GM12878 (cell line): ENCODE results near the gene COPS8. TPM values are rescaled to one million over a fixed set of nuclear protein-coding genes. Genes with fewer than 3 reads are reported as not detected.

Experiments used
- EP300 ChIP-seq, 2 experiments: fragments of 150-350 bp in 1 of 2; IDR thresholded peaks; 2 replicates each; pipeline ENCODE4 v1.6.1; 2011 to 2012; ENCODE audit warnings: low read depth in 2 of 2, low read length in 2 of 2, borderline replicate concordance in 1 of 2, improper control_type of control experiment in 1 of 2, inconsistent platforms in 1 of 2; ENCODE audit not compliant: control insufficient read depth in 1 of 2
- ESRRA ChIP-seq: IDR thresholded peaks from 2 replicates; pipeline ENCODE4 v1.6.1; 2012; ENCODE audit warnings: mild to moderate bottlenecking, low read length, improper control_type of control experiment
- GABPA ChIP-seq: IDR thresholded peaks from 2 replicates; pipeline ENCODE4 v1.6.1; 2014; ENCODE audit warnings: antibody characterized with exemption, low read depth, mild to moderate bottlenecking, inconsistent platforms
- IRF4 ChIP-seq: IDR thresholded peaks from 2 replicates; pipeline ENCODE4 v1.6.1; 2011; ENCODE audit warnings: low read depth, low read length
- KAT2A ChIP-seq: conservative IDR thresholded peaks from 2 replicates; pipeline ENCODE4 v1.6.1; 2011; ENCODE audit warnings: low read depth, low read length; ENCODE audit not compliant: control insufficient read depth
- MYC ChIP-seq: IDR thresholded peaks from 2 replicates; pipeline ENCODE4 v1.6.1; 2011; ENCODE audit warnings: mild to moderate bottlenecking, low read length, moderate library complexity, inconsistent platforms; ENCODE audit not compliant: insufficient read depth, insufficient replicate concordance, insufficient read length, severe bottlenecking
- NBN ChIP-seq: fragments of 450-650 bp; IDR thresholded peaks from 2 replicates; pipeline ENCODE4 v1.6.1; 2016
- NFXL1 ChIP-seq: fragments of 450-650 bp; IDR thresholded peaks from 2 replicates; pipeline ENCODE4 v1.6.1; 2017; ENCODE audit warnings: antibody characterized with exemption, mild to moderate bottlenecking, borderline replicate concordance
- NR2F1 ChIP-seq: fragments of 450-650 bp; conservative IDR thresholded peaks from 2 replicates; pipeline ENCODE4 v1.6.1; 2017; ENCODE audit warnings: mild to moderate bottlenecking
- PAX5 ChIP-seq: IDR thresholded peaks from 2 replicates; pipeline ENCODE4 v1.6.1; 2011; ENCODE audit warnings: low read depth, low read length, borderline replicate concordance
- PML ChIP-seq: IDR thresholded peaks from 2 replicates; pipeline ENCODE4 v1.6.1; 2012; ENCODE audit warnings: low read length, inconsistent platforms
- SIX5 ChIP-seq: IDR thresholded peaks from 2 replicates; pipeline ENCODE4 v1.6.1; 2011; ENCODE audit warnings: mild to moderate bottlenecking, low read depth, low read length, moderate library complexity; ENCODE audit not compliant: severe bottlenecking
- SMAD5 ChIP-seq: IDR thresholded peaks from 2 replicates; pipeline ENCODE4 v1.6.1; 2016; ENCODE audit warnings: antibody characterized with exemption, low read depth
- SMC3 ChIP-seq: IDR thresholded peaks from 2 replicates; pipeline ENCODE4 v1.6.1; 2011; ENCODE audit warnings: low read length, improper control_type of control experiment, borderline replicate concordance
- STAT3 ChIP-seq: IDR thresholded peaks from 2 replicates; pipeline ENCODE4 v1.6.1; 2011; ENCODE audit warnings: low read depth, low read length, improper control_type of control experiment
- SUPT20H ChIP-seq: IDR thresholded peaks from 2 replicates; pipeline ENCODE4 v1.6.1; 2011; ENCODE audit warnings: low read depth, mild to moderate bottlenecking, low read length, moderate library complexity, borderline replicate concordance; ENCODE audit not compliant: control insufficient read depth
- TAF1 ChIP-seq: IDR thresholded peaks from 2 replicates; pipeline ENCODE4 v1.6.1; 2011; ENCODE audit warnings: mild to moderate bottlenecking, low read depth, low read length, borderline replicate concordance
- TCF3 ChIP-seq: IDR thresholded peaks from 2 replicates; pipeline ENCODE4 v1.6.1; 2012; ENCODE audit warnings: low read depth, mild to moderate bottlenecking, low read length, borderline replicate concordance; ENCODE audit not compliant: insufficient read depth
- ZNF207 ChIP-seq: fragments of 450-650 bp; IDR thresholded peaks from 2 replicates; pipeline ENCODE4 v1.6.1; 2014; ENCODE audit warnings: antibody characterized with exemption, mild to moderate bottlenecking, borderline replicate concordance
- ZNF274 ChIP-seq: IDR thresholded peaks from one replicate; pipeline ENCODE4 v1.8.0; 2011; ENCODE audit not compliant: insufficient read length, insufficient read depth
- ZNF384 ChIP-seq: IDR thresholded peaks from 2 replicates; pipeline ENCODE4 v1.6.1; 2012; ENCODE audit warnings: low read depth, mild to moderate bottlenecking, low read length, improper control_type of control experiment, borderline replicate concordance
- ZSCAN29 ChIP-seq: fragments of 450-650 bp; IDR thresholded peaks from 2 replicates; pipeline ENCODE4 v1.6.1; 2017; ENCODE audit warnings: mild to moderate bottlenecking, moderate library complexity
- polyA plus RNA-seq, 11 experiments: library from polyadenylated mRNA; depleted of rRNA in 4 of 11; unstranded in 6 of 11; stranded (reverse) in 5 of 11; fragments of >200 nt; fragmentation: Nextera tagmentation in 4 of 11; fragmentation: Illumina TruSeq in 1 of 11; extraction: Ambion mirVana in 4 of 11; extraction: Trizol in 1 of 11; gene quantifications; 1 replicate in 1 of 11; 2 replicates in 10 of 11; pipeline versions ENCODE4 v1.2.1 to v1.2.3, GENCODE V29; 2011 to 2016; ENCODE audit warnings: inconsistent platforms in 2 of 11, missing spikeins in 2 of 11, low read depth in 1 of 11
- total RNA-seq, 4 experiments: library from RNA; depleted of rRNA in 3 of 4; stranded (reverse); fragments of >200 nt in 3 of 4; fragmentation: Illumina TruSeq in 1 of 4; extraction: Trizol in 1 of 4; gene quantifications; 2 replicates each; pipeline versions ENCODE4 v1.2.1 to v1.2.3, GENCODE V29; 2013 to 2021
- TF ChIP-seq, protein P1 (sequence below): fragments of 450-650 bp; formaldehyde crosslinking; IDR thresholded peaks from 2 replicates; pipeline ENCODE4 v1.5.0; 2022; ENCODE audit warnings: mild to moderate bottlenecking, missing genetic modification characterization
- TF ChIP-seq, protein P2 (sequence below): fragments of 450-650 bp; IDR thresholded peaks from 2 replicates; pipeline ENCODE4 v1.6.1; 2014; ENCODE audit warnings: mild to moderate bottlenecking

The COPS8 gene
- total and polyA plus RNA-seq, 10 of the 15 experiments (the other 5 are each of a cell fraction or from before 2014, with no cell fraction given), result 44.0 to 134 (median 107) TPM

DNA sequence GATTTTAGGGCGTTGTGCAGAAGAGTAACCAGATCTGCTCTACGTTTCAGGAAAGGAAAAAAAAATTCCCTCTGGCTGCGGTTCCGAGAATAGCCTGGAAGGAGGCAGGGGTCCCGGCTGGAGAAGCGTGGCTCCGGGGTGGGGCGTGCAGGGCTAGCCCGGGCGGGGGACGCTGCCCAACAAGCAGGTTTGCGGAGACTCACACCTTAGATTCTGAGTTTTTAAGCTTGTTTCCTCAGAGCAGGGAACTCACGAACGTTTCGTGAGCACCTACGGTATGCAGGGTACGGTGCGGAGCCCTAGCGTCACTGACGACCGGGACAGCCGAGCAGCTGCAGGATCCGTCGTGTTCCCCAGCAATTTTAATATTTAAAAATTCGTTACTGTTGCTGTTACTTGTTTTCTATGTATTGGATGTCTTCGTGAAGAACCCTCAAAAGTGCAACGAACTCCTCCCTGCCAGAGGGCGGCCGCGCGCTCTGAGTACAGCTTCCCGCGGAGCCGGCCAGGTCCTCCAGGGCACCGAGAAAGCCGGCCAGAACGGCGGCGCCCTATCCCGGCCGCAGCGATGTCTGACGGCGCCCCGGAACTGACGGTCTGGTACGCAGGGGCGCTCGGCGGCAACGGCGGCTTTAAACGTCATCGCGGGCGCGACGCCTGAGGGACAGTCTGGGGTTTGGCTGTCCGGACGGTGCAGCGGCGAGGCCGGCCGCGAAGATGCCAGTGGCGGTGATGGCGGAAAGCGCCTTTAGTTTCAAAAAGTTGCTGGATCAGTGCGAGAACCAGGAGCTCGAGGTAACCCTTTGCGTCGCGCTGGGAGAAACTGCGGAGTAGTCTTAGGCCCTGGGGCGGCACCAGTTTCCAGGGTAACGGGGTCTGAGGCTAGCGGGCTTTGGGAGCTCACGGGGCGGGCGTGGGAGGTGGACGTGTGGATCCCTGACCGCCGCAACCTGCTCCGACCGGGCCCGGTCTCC lies at the start of gene COPS8 (continued):
- TF ChIP-seq SUPT20H (no peak), ZNF207 (peak; percentile 98), SIX5 (peak; percentile 58), EP300 (IDR thresholded peaks at IDR 0.05; ENCODE audit: borderline replicate concordance in 1 of 2, control insufficient read depth in 1 of 2, low read depth in 2 of 2, low read length in 2 of 2) (0 out of 4 replicates have a peak, but pooled peaks of 1 of the 2 experiments have one; percentile 12), IRF4 (0 out of 2 replicates have a peak, but pooled peaks have one; percentile 27), NBN (peak; percentile 98), PML (peak; percentile 76), TCF3 (no peak), STAT3 (no peak), TAF1 (peak; percentile 72; the same call in 1 of the 2 replicates), ZNF274 (no peak), SMC3 (0 out of 2 replicates have a peak, but pooled peaks have one; percentile 10), KAT2A (no peak), PAX5 (0 out of 2 replicates have a peak, but pooled peaks have one; percentile 47), ZSCAN29 (no peak), ESRRA (0 out of 2 replicates have a peak, but pooled peaks have one; percentile 41), NFXL1 (no peak), GABPA (peak; percentile 89), MYC (peak; percentile 62), NR2F1 (0 out of 2 replicates have a peak, but pooled peaks have one; percentile 38), ZNF384 (no peak), SMAD5 (peak; percentile 88)
- TF ChIP-seq, protein P1, sequence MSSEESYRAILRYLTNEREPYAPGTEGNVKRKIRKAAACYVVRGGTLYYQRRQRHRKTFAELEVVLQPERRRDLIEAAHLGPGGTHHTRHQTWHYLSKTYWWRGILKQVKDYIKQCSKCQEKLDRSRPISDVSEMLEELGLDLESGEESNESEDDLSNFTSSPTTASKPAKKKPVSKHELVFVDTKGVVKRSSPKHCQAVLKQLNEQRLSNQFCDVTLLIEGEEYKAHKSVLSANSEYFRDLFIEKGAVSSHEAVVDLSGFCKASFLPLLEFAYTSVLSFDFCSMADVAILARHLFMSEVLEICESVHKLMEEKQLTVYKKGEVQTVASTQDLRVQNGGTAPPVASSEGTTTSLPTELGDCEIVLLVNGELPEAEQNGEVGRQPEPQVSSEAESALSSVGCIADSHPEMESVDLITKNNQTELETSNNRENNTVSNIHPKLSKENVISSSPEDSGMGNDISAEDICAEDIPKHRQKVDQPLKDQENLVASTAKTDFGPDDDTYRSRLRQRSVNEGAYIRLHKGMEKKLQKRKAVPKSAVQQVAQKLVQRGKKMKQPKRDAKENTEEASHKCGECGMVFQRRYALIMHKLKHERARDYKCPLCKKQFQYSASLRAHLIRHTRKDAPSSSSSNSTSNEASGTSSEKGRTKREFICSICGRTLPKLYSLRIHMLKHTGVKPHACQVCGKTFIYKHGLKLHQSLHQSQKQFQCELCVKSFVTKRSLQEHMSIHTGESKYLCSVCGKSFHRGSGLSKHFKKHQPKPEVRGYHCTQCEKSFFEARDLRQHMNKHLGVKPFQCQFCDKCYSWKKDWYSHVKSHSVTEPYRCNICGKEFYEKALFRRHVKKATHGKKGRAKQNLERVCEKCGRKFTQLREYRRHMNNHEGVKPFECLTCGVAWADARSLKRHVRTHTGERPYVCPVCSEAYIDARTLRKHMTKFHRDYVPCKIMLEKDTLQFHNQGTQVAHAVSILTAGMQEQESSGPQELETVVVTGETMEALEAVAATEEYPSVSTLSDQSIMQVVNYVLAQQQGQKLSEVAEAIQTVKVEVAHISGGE, result no peak
- TF ChIP-seq, protein P2, sequence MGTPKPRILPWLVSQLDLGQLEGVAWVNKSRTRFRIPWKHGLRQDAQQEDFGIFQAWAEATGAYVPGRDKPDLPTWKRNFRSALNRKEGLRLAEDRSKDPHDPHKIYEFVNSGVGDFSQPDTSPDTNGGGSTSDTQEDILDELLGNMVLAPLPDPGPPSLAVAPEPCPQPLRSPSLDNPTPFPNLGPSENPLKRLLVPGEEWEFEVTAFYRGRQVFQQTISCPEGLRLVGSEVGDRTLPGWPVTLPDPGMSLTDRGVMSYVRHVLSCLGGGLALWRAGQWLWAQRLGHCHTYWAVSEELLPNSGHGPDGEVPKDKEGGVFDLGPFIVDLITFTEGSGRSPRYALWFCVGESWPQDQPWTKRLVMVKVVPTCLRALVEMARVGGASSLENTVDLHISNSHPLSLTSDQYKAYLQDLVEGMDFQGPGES, result no peak
